Kidney tubule cell (primary cell): ENCODE results near the gene BTBD3.

Experiments used
- DNase-seq: peaks from one replicate; pipeline ENCODE4 v3.0.0-alpha.2; 2018; ENCODE audit warnings: low spot score

BTBD3 gene

GRCh38 chr20:11917663-11918062 is at the start of gene BTBD3:
Gene BTBD3 (plus strand): TSS chr20:11917893. CDS start chr20:11918276, 383 bp downstream.
- peak; percentile 76 for DNase-seq

GRCh38 chr20:11869641-11870040 is 48.1 kb upstream of the BTBD3 start:
- DNase-seq: no peak

GRCh38 chr20:11870411-11870810 is 47.3 kb upstream of the BTBD3 start:
- no peak for DNase-seq

GRCh38 chr20:11876555-11876954 is 41.1 kb upstream of the BTBD3 start:
- no peak for DNase-seq

- peak; percentile 59 for DNase-seq
Measured at GRCh38 chr20:11880680-11881079, 37.0 kb upstream of the BTBD3 start.

- no peak for DNase-seq
Measured at GRCh38 chr20:11881449-11881848, 36.2 kb upstream of the BTBD3 start.

- DNase-seq: peak; percentile 32
Measured at GRCh38 chr20:11882651-11883050, 35.0 kb upstream of the BTBD3 start.

GRCh38 chr20:11888648-11889047 is 29.0 kb upstream of the BTBD3 start:
- DNase-seq: no peak

- DNase-seq: peak; percentile 95
Measured at GRCh38 chr20:11890331-11891076, 27.2 kb upstream of the BTBD3 start.

GRCh38 chr20:11891077-11891775 is 26.5 kb upstream of the BTBD3 start:
- DNase-seq: peak; percentile 66

GRCh38 chr20:11891776-11892545 is 25.7 kb upstream of the BTBD3 start:
- peak; percentile 87 for DNase-seq

- peak; percentile 40 for DNase-seq
Measured at GRCh38 chr20:11894062-11894461, 23.6 kb upstream of the BTBD3 start.

GRCh38 chr20:11895861-11896387 is 21.8 kb upstream of the BTBD3 start:
- DNase-seq: no peak

GRCh38 chr20:11901127-11901526 is 16.6 kb upstream of the BTBD3 start:
- peak; percentile 89 for DNase-seq

- peak; percentile 54 for DNase-seq
Measured at GRCh38 chr20:11902285-11902697, 15.4 kb upstream of the BTBD3 start.

GRCh38 chr20:11905460-11906179 is 12.1 kb upstream of the BTBD3 start:
- no peak for DNase-seq

- DNase-seq: no peak
Measured at GRCh38 chr20:11906626-11907480, 10.8 kb upstream of the BTBD3 start.

GRCh38 chr20:11907621-11908020 is 10.1 kb upstream of the BTBD3 start:
- DNase-seq: peak; percentile 30

GRCh38 chr20:11912013-11912658 is 5.6 kb upstream of the BTBD3 start:
- peak; percentile 10 for DNase-seq
